Measurements from ENCODE around the gene GINS2. TPM values are rescaled to one million over a fixed set of nuclear protein-coding genes. Genes with fewer than 3 reads are reported as not detected.

The GINS2 gene
- total RNA-seq, 3 donors from 2014 or later (not counting 1 experiment from before 2014, with no cell fraction given) = 0.73 to 2.6 (median 0.89) TPM

DNA sequence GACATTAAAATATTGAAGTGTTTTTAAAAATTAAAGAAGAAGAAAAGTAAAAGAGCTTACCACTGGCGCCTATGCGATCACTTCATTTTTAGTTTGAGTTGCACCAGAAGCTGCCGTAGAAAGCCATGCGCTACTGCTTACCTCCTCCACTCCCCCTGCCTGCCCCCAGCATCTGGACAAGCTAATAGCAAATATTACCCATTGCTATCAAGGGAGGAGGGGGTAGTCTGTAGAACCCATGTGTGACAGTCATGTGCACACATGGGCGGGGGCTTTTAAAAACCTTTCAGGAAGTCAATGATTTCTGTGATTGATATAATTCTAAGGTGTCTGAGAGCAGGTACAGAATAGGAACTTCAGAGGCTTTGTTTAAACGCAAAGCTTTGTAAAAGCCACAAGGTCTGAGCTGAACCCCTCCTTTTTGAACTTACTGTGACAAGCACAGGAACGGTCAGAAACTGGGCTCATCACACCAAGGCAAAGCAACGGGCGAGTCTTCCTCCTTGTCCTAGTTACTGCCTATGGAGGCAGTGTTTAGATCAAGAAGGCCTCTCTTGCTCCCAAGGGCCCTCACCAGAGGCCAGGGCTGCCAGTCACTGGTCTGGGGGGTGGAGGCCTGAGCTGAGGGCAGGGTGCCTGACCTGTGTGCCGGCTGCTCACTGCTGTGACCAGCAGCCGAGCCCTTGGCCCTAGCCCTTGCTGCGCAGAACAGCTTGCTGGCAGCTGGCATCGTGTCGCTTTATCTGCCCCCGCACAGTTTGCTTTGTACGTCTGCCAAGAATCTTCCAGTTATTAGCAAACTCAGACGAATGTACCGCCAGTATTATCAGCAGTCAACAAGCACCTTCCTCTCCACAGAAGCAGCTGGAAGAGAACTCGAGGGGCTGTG is 15.0 kb downstream of the GINS2 start:
- Mint-ChIP-seq H3K36me3 (peaks cover 26% of the 10 kb centered on the region), H3K27me3 (ENCODE audit: low read depth in 2 of 2) (no peaks in the 10 kb centered on the region), H3K4me3 (no peak overlapping the region), H3K9me3 (no peaks in the 10 kb centered on the region), H3K27ac (peak overlapping the region; percentile 60 to 65), H3K4me1 (peaks cover 0 to 20% of the 10 kb centered on the region in 2 donors)
- ATAC-seq (no peak), DNase-seq (no peak)
- Histone ChIP-seq H3K9me3 (ENCODE audit: control insufficient read depth, insufficient read depth, low read length) (no peaks in the 10 kb centered on the region), H3K36me3 (ENCODE audit: control insufficient read depth, insufficient read depth, low read length) (peaks cover 72% of the 10 kb centered on the region), H3K4me3 (ENCODE audit: low read length) (no peak overlapping the region), H3K4me1 (ENCODE audit: control insufficient read depth, insufficient read depth, low read length) (no peaks in the 10 kb centered on the region), H3K27me3 (ENCODE audit: control insufficient read depth, insufficient read depth, low read length) (no peaks in the 10 kb centered on the region), H3K27ac (ENCODE audit: low read length) (no peak overlapping the region)
- 87% methylated on average over 19 of the region's 19 CpGs for WGBS (ENCODE audit: insufficient coverage)
- TF ChIP-seq, protein P1, sequence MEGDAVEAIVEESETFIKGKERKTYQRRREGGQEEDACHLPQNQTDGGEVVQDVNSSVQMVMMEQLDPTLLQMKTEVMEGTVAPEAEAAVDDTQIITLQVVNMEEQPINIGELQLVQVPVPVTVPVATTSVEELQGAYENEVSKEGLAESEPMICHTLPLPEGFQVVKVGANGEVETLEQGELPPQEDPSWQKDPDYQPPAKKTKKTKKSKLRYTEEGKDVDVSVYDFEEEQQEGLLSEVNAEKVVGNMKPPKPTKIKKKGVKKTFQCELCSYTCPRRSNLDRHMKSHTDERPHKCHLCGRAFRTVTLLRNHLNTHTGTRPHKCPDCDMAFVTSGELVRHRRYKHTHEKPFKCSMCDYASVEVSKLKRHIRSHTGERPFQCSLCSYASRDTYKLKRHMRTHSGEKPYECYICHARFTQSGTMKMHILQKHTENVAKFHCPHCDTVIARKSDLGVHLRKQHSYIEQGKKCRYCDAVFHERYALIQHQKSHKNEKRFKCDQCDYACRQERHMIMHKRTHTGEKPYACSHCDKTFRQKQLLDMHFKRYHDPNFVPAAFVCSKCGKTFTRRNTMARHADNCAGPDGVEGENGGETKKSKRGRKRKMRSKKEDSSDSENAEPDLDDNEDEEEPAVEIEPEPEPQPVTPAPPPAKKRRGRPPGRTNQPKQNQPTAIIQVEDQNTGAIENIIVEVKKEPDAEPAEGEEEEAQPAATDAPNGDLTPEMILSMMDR (IDR thresholded peaks at IDR 0.05) = no peak
- intact Hi-C loops (cut with micrococcal nuclease) = no loop called here

DNA sequence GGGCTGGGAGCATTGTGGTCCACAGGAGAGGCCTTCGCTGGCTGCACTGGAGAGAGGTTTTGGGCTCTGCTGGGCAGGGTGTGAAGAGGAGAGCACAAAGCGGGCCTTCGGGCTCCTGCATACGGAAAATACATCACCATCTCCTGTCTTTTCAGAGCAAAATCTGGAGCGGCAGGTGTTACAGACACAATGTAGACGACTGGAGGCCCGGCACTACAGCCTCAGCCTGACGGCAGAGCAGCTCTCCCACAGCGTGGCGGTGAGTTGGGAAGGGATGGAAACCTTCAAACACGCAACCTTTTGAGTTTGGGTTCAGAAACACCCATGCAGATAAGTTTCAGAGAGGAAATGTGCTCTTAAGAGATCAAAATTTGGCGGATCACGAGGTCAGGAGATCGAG is 17.9 kb downstream of the GINS2 start:
- no peak overlapping the region for H3K27ac Mint-ChIP-seq
- no peak for DNase-seq
- H3K36me3 Mint-ChIP-seq = peaks cover 27% of the 10 kb centered on the region

DNA sequence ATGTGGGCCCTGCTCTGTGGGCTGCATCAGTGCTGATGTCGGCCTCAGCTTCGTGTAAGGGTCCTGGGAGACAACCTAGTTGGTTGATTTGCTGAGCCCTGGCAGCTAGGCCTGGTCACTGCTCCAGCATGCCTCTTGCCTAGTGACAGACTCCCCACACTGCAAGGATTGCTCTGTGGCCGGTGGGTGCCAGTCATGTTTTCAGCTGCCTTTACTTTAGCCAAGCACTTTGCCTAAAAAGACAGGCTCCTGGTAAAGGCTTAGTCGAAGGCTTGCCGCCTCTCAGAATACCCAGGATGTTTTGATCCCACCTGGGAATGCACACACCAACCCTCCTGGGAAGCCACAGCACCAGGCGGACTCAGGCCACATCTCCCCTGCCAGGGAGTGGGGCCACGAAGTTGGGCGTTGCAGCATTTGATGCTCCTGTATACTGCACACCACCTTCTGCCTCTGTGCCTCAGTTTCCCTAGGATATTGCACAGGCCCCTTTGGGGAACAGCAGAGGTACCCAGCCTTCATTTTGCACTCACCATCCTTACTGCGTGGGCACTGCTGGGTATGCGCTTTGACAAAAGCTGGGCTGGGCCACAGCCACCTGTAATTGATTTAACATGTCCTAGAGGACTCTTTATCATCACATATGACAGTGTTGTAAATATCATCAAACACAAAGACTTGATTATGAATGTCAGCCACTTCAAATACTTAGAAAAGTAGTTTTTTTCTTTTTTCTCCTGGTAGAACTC is 19.9 kb downstream of the GINS2 start:
- peaks cover 94% of the 10 kb centered on the region for H3K36me3 ChIP-seq (ENCODE audit: control insufficient read depth, insufficient read depth, low read length)
- no peaks in the 10 kb centered on the region for H3K4me1 ChIP-seq (ENCODE audit: control insufficient read depth, insufficient read depth, low read length)
- TF ChIP-seq, protein P1 (IDR thresholded peaks at IDR 0.05) = no peak
- Mint-ChIP-seq H3K27me3 (ENCODE audit: low read depth in 2 of 2) (no peaks in the 10 kb centered on the region), H3K9me3 (no peaks in the 10 kb centered on the region), H3K4me1 (peaks cover 0 to 9% of the 10 kb centered on the region in 2 donors), H3K36me3 (peaks cover 18% of the 10 kb centered on the region), H3K4me3 (no peak overlapping the region), H3K27ac (no peak overlapping the region)
- H3K9me3 ChIP-seq (ENCODE audit: control insufficient read depth, insufficient read depth, low read length) = no peaks in the 10 kb centered on the region
- WGBS (ENCODE audit: insufficient coverage) = 98% methylated on average over 10 of the region's 10 CpGs
- H3K27ac ChIP-seq (ENCODE audit: low read length) = no peak overlapping the region
- intact Hi-C loops (cut with micrococcal nuclease) = no loop called here
- no peaks in the 10 kb centered on the region for H3K27me3 ChIP-seq (ENCODE audit: control insufficient read depth, insufficient read depth, low read length)
- no peak for DNase-seq
- ATAC-seq = no peak
- no peak overlapping the region for H3K4me3 ChIP-seq (ENCODE audit: low read length)

More for the DNA sequence above, 17.9 kb downstream of the GINS2 start:
- 98% methylated on average over 13 of the region's 14 CpGs for WGBS (ENCODE audit: insufficient coverage)
- Histone ChIP-seq H3K27ac (ENCODE audit: low read length) (no peak overlapping the region), H3K9me3 (ENCODE audit: control insufficient read depth, insufficient read depth, low read length) (no peaks in the 10 kb centered on the region), H3K4me3 (ENCODE audit: low read length) (no peak overlapping the region), H3K27me3 (ENCODE audit: control insufficient read depth, insufficient read depth, low read length) (no peaks in the 10 kb centered on the region), H3K4me1 (ENCODE audit: control insufficient read depth, insufficient read depth, low read length) (no peaks in the 10 kb centered on the region), H3K36me3 (ENCODE audit: control insufficient read depth, insufficient read depth, low read length) (peaks cover 93% of the 10 kb centered on the region)
- no peaks in the 10 kb centered on the region for H3K9me3 Mint-ChIP-seq
- H3K4me1 Mint-ChIP-seq = peaks cover 0 to 20% of the 10 kb centered on the region in 2 donors
- H3K27me3 Mint-ChIP-seq (ENCODE audit: low read depth in 2 of 2) = no peaks in the 10 kb centered on the region
- no peak overlapping the region for H3K4me3 Mint-ChIP-seq
- ATAC-seq = no peak
- intact Hi-C loops (cut with micrococcal nuclease) = no loop called here
- TF ChIP-seq, protein P1 (IDR thresholded peaks at IDR 0.05) = no peak

Data from natural killer cell (primary cell).